Common myeloid progenitor, CD34-positive (primary cell): Measurements from ENCODE around the gene DNMT3A.

Experiments used
- CTCF ChIA-PET: fragments of 350-600 bp; sonication (Branson Sonifier 250); formaldehyde crosslinking; loops from one replicate; lab custom pipeline; 2021; ENCODE audit warnings: antibody characterized with exemption; lab: Charles Lee
- POLR2A ChIA-PET: fragments of 350-600 bp; sonication (Branson Sonifier 250); formaldehyde crosslinking; loops from one replicate; lab custom pipeline; 2021; ENCODE audit warnings: antibody characterized with exemption; lab: Charles Lee
- DNase-seq, 3 donors: peaks; one replicate each; pipeline versions ENCODE4 v3.0.0 to v3.0.0-alpha.2; 2013
- H3K27ac ChIP-seq, 2 experiments: 1 replicate in 1 of 2; 2 replicates in 1 of 2; pipeline ENCODE4 v1.7.0; 2013; ENCODE audit warnings: inconsistent platforms in 2 of 2, low read length in 2 of 2, mild to moderate bottlenecking in 2 of 2, low read depth in 1 of 2, moderate library complexity in 1 of 2; ENCODE audit not compliant: severe bottlenecking in 2 of 2, insufficient read depth in 1 of 2, poor library complexity in 1 of 2
- H3K27me3 ChIP-seq, 5 experiments: replicated peaks in 2 of 5; 1 replicate in 3 of 5; 2 replicates in 2 of 5; pipeline versions ENCODE4 v1.6.1 to v1.7.0; 2013; ENCODE audit warnings: low read length in 4 of 5, mild to moderate bottlenecking in 2 of 5, moderate library complexity in 2 of 5, inconsistent platforms in 1 of 5; ENCODE audit not compliant: insufficient read depth in 5 of 5, control insufficient read depth in 4 of 5
- H3K36me3 ChIP-seq, 4 experiments: 1 replicate in 2 of 4; 2 replicates in 2 of 4; pipeline versions ENCODE4 v1.6.1 to v1.7.0; 2013; ENCODE audit warnings: low read length in 3 of 4, control low read depth in 1 of 4, mild to moderate bottlenecking in 1 of 4; ENCODE audit not compliant: control insufficient read depth in 4 of 4, insufficient read depth in 4 of 4
- H3K4me1 ChIP-seq, 4 experiments: 1 replicate in 3 of 4; 2 replicates in 1 of 4; pipeline versions ENCODE4 v1.6.1 to v1.7.1; 2013; ENCODE audit warnings: low read length in 3 of 4, mild to moderate bottlenecking in 3 of 4, control low read depth in 1 of 4, inconsistent platforms in 1 of 4, moderate library complexity in 1 of 4; ENCODE audit not compliant: control insufficient read depth in 4 of 4, insufficient read depth in 4 of 4; ENCODE audit errors: control extremely low read depth in 1 of 4
- H3K4me3 ChIP-seq, 7 experiments: 1 replicate in 4 of 7; 2 replicates in 3 of 7; pipeline versions ENCODE4 v1.5.1 to v1.7.0; 2013; ENCODE audit warnings: mild to moderate bottlenecking in 7 of 7, low read length in 6 of 7, moderate library complexity in 6 of 7, inconsistent platforms in 2 of 7, low read depth in 2 of 7, control low read depth in 1 of 7; ENCODE audit not compliant: insufficient read depth in 4 of 7, control insufficient read depth in 1 of 7; ENCODE audit errors: extremely low read depth in 1 of 7
- H3K9me3 ChIP-seq, 5 experiments: 1 replicate in 4 of 5; 2 replicates in 1 of 5; pipeline versions ENCODE4 v1.6.1 to v1.7.1; 2013; ENCODE audit warnings: low read length in 4 of 5, mild to moderate bottlenecking in 2 of 5, inconsistent platforms in 1 of 5, low read depth in 1 of 5, moderate library complexity in 1 of 5; ENCODE audit not compliant: control insufficient read depth in 4 of 5, insufficient read depth in 2 of 5; ENCODE audit errors: control extremely low read depth in 1 of 5
- WGBS: methylation state at CpG from one replicate; pipeline ENCODE4 v1.1.5; 2013; ENCODE audit not compliant: insufficient coverage; 5-methylcytosine and 5-hydroxymethylcytosine counted together

Gene DNMT3A

GRCh38 chr2:25265001-25265400 lies 76.7 kb downstream of the DNMT3A start:
- Histone ChIP-seq H3K9me3 (no peaks in the 10 kb centered on the region), H3K36me3 (peaks cover 5 to 46% (median 30%) of the 10 kb centered on the region in 4 experiments), H3K27me3 (no peaks in the 10 kb centered on the region), H3K4me3 (no peak overlapping the region), H3K4me1 (peaks cover 0 to 6% (median 2%) of the 10 kb centered on the region in 4 experiments), H3K27ac (no peak overlapping the region)
- POLR2A ChIA-PET, result interaction anchor here (0.6 kb wide), 1 partner anchor 538 kb away, joined by 4 read pairs; no protein-coding TSS in a partner anchor
- CTCF ChIA-PET, result interaction anchor here (0.6 kb wide), 1 partner anchor 8 kb away, joined by 3 read pairs; no protein-coding TSS in a partner anchor
- no peak for DNase-seq
- WGBS, result 91% methylated on average over 4 of the region's 6 CpGs

GRCh38 chr2:25262288-25262687 lies 79.4 kb downstream of the DNMT3A start:
- no peak for DNase-seq
- Histone ChIP-seq H3K4me1 (peaks cover 0 to 23% (median 16%) of the 10 kb centered on the region in 4 experiments), H3K27ac (no peak overlapping the region), H3K4me3 (no peak overlapping the region), H3K9me3 (no peaks in the 10 kb centered on the region), H3K27me3 (no peaks in the 10 kb centered on the region), H3K36me3 (peaks cover 3 to 29% (median 12%) of the 10 kb centered on the region in 4 experiments)
- WGBS, result no CpG with 5 or more reads among the region's 1 CpG
- ChIA-PET POLR2A (no interaction called here), CTCF (interaction anchor here (1.4 to 2.0 kb wide), 2 partner anchors 9 to 11 kb away, joined by 6 to 8 read pairs; no protein-coding TSS in a partner anchor)

GRCh38 chr2:25259737-25260124 lies 82.0 kb downstream of the DNMT3A start:
- peaks cover 0 to 29% (median 23%) of the 10 kb centered on the region in 4 experiments for H3K4me1 ChIP-seq
- peaks cover 2 to 21% (median 15%) of the 10 kb centered on the region in 4 experiments for H3K36me3 ChIP-seq
- WGBS, result 94% methylated on average over 6 of the region's 7 CpGs
- ChIA-PET POLR2A (no interaction called here), CTCF (interaction anchor here (1.0 to 4.8 kb wide), 4 partner anchors 9 to 31 kb away, joined by 4 to 19 read pairs (median 6); no protein-coding TSS in a partner anchor)
- no peaks in the 10 kb centered on the region for H3K9me3 ChIP-seq
- H3K27me3 ChIP-seq, result no peaks in the 10 kb centered on the region
- H3K27ac ChIP-seq, result no peak overlapping the region
- no peak for DNase-seq
- no peak overlapping the region for H3K4me3 ChIP-seq

- 91% methylated on average over 6 of the region's 9 CpGs for WGBS
- peaks cover 2 to 26% (median 17%) of the 10 kb centered on the region in 4 experiments for H3K36me3 ChIP-seq
Measured at GRCh38 chr2:25258847-25259736, 82.6 kb downstream of the DNMT3A start.

GRCh38 chr2:25257931-25258846 lies 83.5 kb downstream of the DNMT3A start:
- ChIA-PET CTCF (interaction anchor here (1.0 to 4.8 kb wide), 5 partner anchors 10 to 59 kb away, joined by 4 to 19 read pairs (median 6); no protein-coding TSS in a partner anchor), POLR2A (interaction anchor here (0.6 to 1.0 kb wide), 2 partner anchors 19 to 188 kb away, joined by 3 to 5 read pairs; no protein-coding TSS in a partner anchor)
- WGBS, result 97% methylated on average over 6 of the region's 9 CpGs
- H3K4me3 ChIP-seq, result no peak overlapping the region
- no peaks in the 10 kb centered on the region for H3K9me3 ChIP-seq
- peaks cover 0 to 29% (median 23%) of the 10 kb centered on the region in 4 experiments for H3K4me1 ChIP-seq
- no peaks in the 10 kb centered on the region for H3K27me3 ChIP-seq
- peak in 2 of 3 donors; percentile 27 to 36 for DNase-seq
- no peak overlapping the region for H3K27ac ChIP-seq
- peaks cover 2 to 26% (median 18%) of the 10 kb centered on the region in 4 experiments for H3K36me3 ChIP-seq

More at GRCh38 chr2:25258847-25259736, 82.6 kb downstream of the DNMT3A start:
- CTCF ChIA-PET, result interaction anchor here (1.0 to 4.8 kb wide), 5 partner anchors 9 to 58 kb away, joined by 4 to 19 read pairs (median 4); no protein-coding TSS in a partner anchor
- no peak for DNase-seq
- H3K4me1 ChIP-seq, result peaks cover 0 to 29% (median 23%) of the 10 kb centered on the region in 4 experiments
- H3K27me3 ChIP-seq, result no peaks in the 10 kb centered on the region
- no peaks in the 10 kb centered on the region for H3K9me3 ChIP-seq
- POLR2A ChIA-PET, result interaction anchor here (0.6 kb wide), 1 partner anchor 187 kb away, joined by 5 read pairs; no protein-coding TSS in a partner anchor
- H3K27ac ChIP-seq, result no peak overlapping the region
- H3K4me3 ChIP-seq, result no peak overlapping the region

- Histone ChIP-seq H3K27me3 (no peaks in the 10 kb centered on the region), H3K4me1 (peaks cover 0 to 36% (median 31%) of the 10 kb centered on the region in 4 experiments), H3K4me3 (no peak overlapping the region), H3K27ac (peak overlapping the region in 1 of 2 experiments; percentile 2), H3K9me3 (no peaks in the 10 kb centered on the region), H3K36me3 (peaks cover 2 to 26% (median 19%) of the 10 kb centered on the region in 4 experiments)
- 40% methylated on average over 9 of the region's 9 CpGs for WGBS
- CTCF ChIA-PET, result interaction anchor here (1.3 to 4.8 kb wide), 2 partner anchors 11 to 21 kb away, joined by 6 to 19 read pairs; no protein-coding TSS in a partner anchor
- POLR2A ChIA-PET, result interaction anchor here (1.0 kb wide), 1 partner anchor 20 kb away, joined by 3 read pairs; no protein-coding TSS in a partner anchor
- peak in 2 of 3 donors; percentile 67 to 68 for DNase-seq
Measured at GRCh38 chr2:25257032-25257552, 84.6 kb downstream of the DNMT3A start.
